DOHH2 (cell line): Measurements from ENCODE around the gene ZNF341.

Experiments
- H3F3A ChIP-seq: fragments of 200-600 bp; sonication (generic), shearing (Covaris generic); 2 replicates; pipeline ENCODE4 v1.6.0; 2016; ENCODE audit warnings: antibody characterized with exemption, mild to moderate bottlenecking; ENCODE audit not compliant: control insufficient read depth, insufficient read depth
- H3K27ac ChIP-seq: fragments of 200-600 bp; sonication (generic); 2 replicates; pipeline ENCODE4 v1.5.1; 2014; ENCODE audit warnings: low read depth, mild to moderate bottlenecking, low read length, moderate library complexity
- H3K27me3 ChIP-seq: fragments of 200-600 bp; sonication (generic); 2 replicates; pipeline ENCODE4 v1.6.1; 2014; ENCODE audit warnings: mild to moderate bottlenecking, low read length, mixed read lengths; ENCODE audit not compliant: control insufficient read depth
- H3K36me3 ChIP-seq: fragments of 200-600 bp; sonication (generic); 2 replicates; pipeline ENCODE4 v1.6.1; 2014; ENCODE audit warnings: mild to moderate bottlenecking, low read length, moderate library complexity, mixed read lengths; ENCODE audit not compliant: control insufficient read depth
- H3K4me1 ChIP-seq: fragments of 200-600 bp; sonication (generic); 2 replicates; pipeline ENCODE4 v1.6.1; 2014; ENCODE audit warnings: mild to moderate bottlenecking, low read length, mixed read lengths; ENCODE audit not compliant: control insufficient read depth
- H3K4me2 ChIP-seq: fragments of 200-600 bp; sonication (generic); 2 replicates; pipeline ENCODE4 v1.6.0; 2014; ENCODE audit warnings: mild to moderate bottlenecking, low read length, moderate library complexity
- H3K4me3 ChIP-seq: fragments of 200-600 bp; sonication (generic); 2 replicates; pipeline ENCODE4 v1.5.1; 2014; ENCODE audit warnings: mild to moderate bottlenecking, low read length, mixed read lengths
- H3K79me2 ChIP-seq: fragments of 200-600 bp; sonication (generic); 2 replicates; pipeline ENCODE4 v1.6.1; 2014; ENCODE audit warnings: mild to moderate bottlenecking, low read length, mixed read lengths; ENCODE audit not compliant: control insufficient read depth
- H3K9me2 ChIP-seq: fragments of 200-600 bp; sonication (generic); replicated peaks from 2 replicates; pipeline ENCODE4 v1.6.1; 2014; ENCODE audit warnings: mild to moderate bottlenecking, low read length, mixed read lengths; ENCODE audit not compliant: control insufficient read depth
- H3K9me3 ChIP-seq: fragments of 200-600 bp; sonication (generic); 2 replicates; pipeline ENCODE4 v1.6.1; 2014; ENCODE audit warnings: antibody characterized with exemption, low read length, mixed read lengths; ENCODE audit not compliant: control insufficient read depth, insufficient read depth
- H4K20me1 ChIP-seq: fragments of 200-600 bp; sonication (generic); 2 replicates; pipeline ENCODE4 v1.6.0; 2014; ENCODE audit warnings: low read depth, mild to moderate bottlenecking, antibody characterized with exemption, low read length, moderate library complexity; ENCODE audit not compliant: control insufficient read depth, insufficient read depth
- EZH2phosphoT487 ChIP-seq: fragments of 200-600 bp; sonication (generic); IDR thresholded peaks from 2 replicates; pipeline ENCODE4 v1.6.1; 2017; ENCODE audit warnings: borderline replicate concordance, mild to moderate bottlenecking, antibody characterized with exemption, low read length, moderate library complexity, mixed read lengths
- TF ChIP-seq, protein P1 (sequence below): fragments of 200-600 bp; sonication (generic); IDR thresholded peaks from one replicate; pipeline ENCODE4 v1.5.1; 2014; ENCODE audit warnings: antibody characterized with exemption, mild to moderate bottlenecking, low read depth, low read length; ENCODE audit not compliant: poor library complexity, severe bottlenecking

The ZNF341 gene

DNA sequence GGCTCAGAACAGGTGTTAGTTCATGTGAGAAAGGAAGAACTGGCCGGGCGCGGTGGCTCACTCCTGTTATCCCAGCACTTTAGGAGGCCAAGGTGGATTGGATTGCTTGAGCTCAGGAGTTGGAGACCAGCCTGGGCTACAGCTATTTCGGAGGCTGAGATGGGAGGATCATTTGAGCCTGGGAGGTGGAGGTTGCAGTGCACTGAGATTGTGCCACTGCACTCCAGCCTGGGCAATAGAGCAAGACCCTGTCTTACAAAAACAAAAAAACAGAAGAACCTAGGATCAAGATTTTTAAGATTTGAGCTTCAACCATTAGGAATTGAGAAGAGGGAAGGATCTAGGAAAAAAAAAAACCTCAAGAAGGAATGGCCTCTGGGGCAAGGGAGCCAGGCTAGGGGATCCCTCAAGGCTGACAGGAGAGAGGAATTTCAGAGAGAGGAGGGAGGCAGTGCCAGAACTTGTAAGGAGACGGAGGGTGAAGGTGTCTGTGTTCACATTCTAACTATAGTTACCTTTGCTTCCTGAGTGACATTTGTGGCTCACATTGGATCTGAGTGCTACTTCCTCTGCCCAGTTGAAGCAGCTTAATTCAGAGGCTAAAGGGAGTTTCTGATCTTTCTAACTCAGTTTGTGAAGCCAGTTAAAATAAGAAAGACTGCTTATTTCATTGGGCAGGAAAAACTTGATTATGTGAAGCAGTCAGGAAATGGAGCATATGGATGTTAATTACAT is 105.5 kb downstream of the ZNF341 start:
- peaks cover 19% of the 10 kb centered on the region for H3K4me1 ChIP-seq
- H3F3A ChIP-seq, result no peaks in the 10 kb centered on the region
- no peaks in the 10 kb centered on the region for H3K36me3 ChIP-seq
- H3K27ac ChIP-seq, result no peak overlapping the region
- peaks cover 89% of the 10 kb centered on the region for H3K79me2 ChIP-seq
- no peaks in the 10 kb centered on the region for H3K27me3 ChIP-seq
- H4K20me1 ChIP-seq, result peaks cover 14% of the 10 kb centered on the region; the same call in 1 of the 2 replicates
- H3K9me3 ChIP-seq, result no peaks in the 10 kb centered on the region
- H3K4me3 ChIP-seq, result no peak overlapping the region
- no peaks in the 10 kb centered on the region for H3K9me2 ChIP-seq
- H3K4me2 ChIP-seq, result peak overlapping the region; percentile 43
- no peak for TF ChIP-seq EZH2phosphoT487
- TF ChIP-seq, protein P1, sequence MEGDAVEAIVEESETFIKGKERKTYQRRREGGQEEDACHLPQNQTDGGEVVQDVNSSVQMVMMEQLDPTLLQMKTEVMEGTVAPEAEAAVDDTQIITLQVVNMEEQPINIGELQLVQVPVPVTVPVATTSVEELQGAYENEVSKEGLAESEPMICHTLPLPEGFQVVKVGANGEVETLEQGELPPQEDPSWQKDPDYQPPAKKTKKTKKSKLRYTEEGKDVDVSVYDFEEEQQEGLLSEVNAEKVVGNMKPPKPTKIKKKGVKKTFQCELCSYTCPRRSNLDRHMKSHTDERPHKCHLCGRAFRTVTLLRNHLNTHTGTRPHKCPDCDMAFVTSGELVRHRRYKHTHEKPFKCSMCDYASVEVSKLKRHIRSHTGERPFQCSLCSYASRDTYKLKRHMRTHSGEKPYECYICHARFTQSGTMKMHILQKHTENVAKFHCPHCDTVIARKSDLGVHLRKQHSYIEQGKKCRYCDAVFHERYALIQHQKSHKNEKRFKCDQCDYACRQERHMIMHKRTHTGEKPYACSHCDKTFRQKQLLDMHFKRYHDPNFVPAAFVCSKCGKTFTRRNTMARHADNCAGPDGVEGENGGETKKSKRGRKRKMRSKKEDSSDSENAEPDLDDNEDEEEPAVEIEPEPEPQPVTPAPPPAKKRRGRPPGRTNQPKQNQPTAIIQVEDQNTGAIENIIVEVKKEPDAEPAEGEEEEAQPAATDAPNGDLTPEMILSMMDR, result no peak

DNA sequence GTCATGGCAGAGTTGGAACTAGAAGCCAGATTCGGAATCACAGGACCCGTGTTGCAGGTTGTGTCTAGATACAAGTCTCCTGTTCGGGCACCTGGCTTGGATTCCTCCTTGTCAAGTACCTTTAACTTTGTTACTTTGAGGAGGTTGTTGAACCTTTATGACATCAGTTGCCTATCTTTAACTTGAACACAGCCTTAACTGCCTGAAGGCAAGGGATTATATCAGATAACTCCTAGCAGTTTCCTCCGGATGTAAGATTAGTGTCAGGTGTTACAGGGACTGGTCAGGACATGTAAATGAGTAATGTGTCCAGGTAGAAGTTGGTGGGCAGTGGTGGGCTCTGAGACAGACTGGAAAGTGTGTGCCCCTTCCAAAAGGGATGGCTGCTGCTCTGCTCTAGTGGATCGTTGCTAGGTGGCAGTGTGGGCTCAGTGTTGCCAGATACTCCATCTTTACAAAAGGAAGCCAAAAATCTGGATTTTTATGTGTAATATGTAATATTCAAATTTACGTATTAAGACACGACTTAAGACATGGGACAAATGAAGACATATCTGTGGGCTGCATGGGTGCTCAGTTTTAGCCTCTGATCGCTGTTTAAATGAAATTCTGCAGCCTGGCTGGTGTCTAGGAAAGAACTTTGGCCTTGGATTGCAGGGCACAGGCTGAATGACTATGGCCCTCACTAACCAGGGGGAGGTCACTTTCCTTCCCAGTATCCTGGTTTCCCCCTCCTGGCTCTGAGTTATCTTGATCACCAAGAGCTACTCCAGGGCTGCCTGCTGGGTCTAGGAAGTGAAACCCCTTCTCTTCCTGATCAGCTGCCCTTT is 106.5 kb downstream of the ZNF341 start:
- Histone ChIP-seq H3K4me2 (peak overlapping the region; percentile 43; the same call in 1 of the 2 replicates), H3K4me1 (peaks cover 23% of the 10 kb centered on the region)

DNA sequence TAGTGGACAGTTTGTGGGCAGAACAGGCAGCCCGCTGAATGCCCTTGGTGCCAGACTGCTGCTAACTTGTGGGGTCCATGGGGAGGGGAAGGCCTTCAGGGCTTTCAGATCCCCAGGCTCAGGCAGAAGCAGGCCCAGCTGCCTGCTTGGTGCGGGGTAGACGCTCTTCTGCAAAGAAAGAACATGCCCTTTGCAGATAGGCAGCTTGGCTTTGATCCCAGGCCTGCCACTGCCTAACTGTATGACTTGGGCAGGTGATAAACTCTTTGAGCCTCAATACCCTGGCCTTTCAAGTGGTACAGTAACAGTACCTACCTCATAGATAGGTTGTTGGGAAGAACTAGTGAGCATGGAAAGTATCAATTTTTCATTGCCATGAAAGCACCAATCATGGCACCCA is 107.8 kb downstream of the ZNF341 start:
- TF ChIP-seq EZH2phosphoT487, result no peak
- TF ChIP-seq, protein P1, result no peak
- H3F3A ChIP-seq, result no peaks in the 10 kb centered on the region
- peaks cover 14% of the 10 kb centered on the region; the same call in 1 of the 2 replicates for H4K20me1 ChIP-seq
- H3K79me2 ChIP-seq, result peaks cover 98% of the 10 kb centered on the region
- H3K27ac ChIP-seq, result no peak overlapping the region
- H3K4me3 ChIP-seq, result no peak overlapping the region
- H3K36me3 ChIP-seq, result no peaks in the 10 kb centered on the region
- H3K9me3 ChIP-seq, result no peaks in the 10 kb centered on the region
- H3K4me1 ChIP-seq, result peaks cover 27% of the 10 kb centered on the region
- H3K27me3 ChIP-seq, result no peaks in the 10 kb centered on the region
- H3K4me2 ChIP-seq, result no peak overlapping the region
- H3K9me2 ChIP-seq, result no peaks in the 10 kb centered on the region

More for the DNA sequence above, 106.5 kb downstream of the ZNF341 start:
- no peaks in the 10 kb centered on the region for H3K27me3 ChIP-seq
- H3F3A ChIP-seq, result no peaks in the 10 kb centered on the region
- H3K9me3 ChIP-seq, result no peaks in the 10 kb centered on the region
- no peak overlapping the region for H3K27ac ChIP-seq
- no peak overlapping the region for H3K4me3 ChIP-seq
- no peaks in the 10 kb centered on the region for H3K36me3 ChIP-seq
- H4K20me1 ChIP-seq, result peaks cover 14% of the 10 kb centered on the region; the same call in 1 of the 2 replicates
- H3K79me2 ChIP-seq, result peaks cover 92% of the 10 kb centered on the region
- H3K9me2 ChIP-seq, result no peaks in the 10 kb centered on the region
- no peak for TF ChIP-seq EZH2phosphoT487
- TF ChIP-seq, protein P1, result no peak
